CD14-positive monocyte (primary cell): ENCODE measurements around the gene POLDIP2. TPM values are rescaled to one million over a fixed set of nuclear protein-coding genes. Genes with fewer than 3 reads are reported as not detected.

ENCODE experiments used
- DNase-seq, 3 donors: peaks; one replicate each; pipeline ENCODE4 v3.0.0-alpha.2; 2011 to 2022
- H2AFZ ChIP-seq: 2 replicates; pipeline ENCODE4 v1.6.0; 2012; ENCODE audit warnings: mild to moderate bottlenecking, low read depth, low read length, inconsistent platforms; ENCODE audit not compliant: insufficient read depth, poor library complexity, severe bottlenecking
- H3K27ac ChIP-seq, 2 donors: 1 replicate in 1 of 2; 2 replicates in 1 of 2; pipeline ENCODE4 v1.5.1; 2012 to 2013; ENCODE audit warnings: low read length in 2 of 2, control low read depth in 1 of 2, inconsistent platforms in 1 of 2, low read depth in 1 of 2, mild to moderate bottlenecking in 1 of 2
- H3K27me3 ChIP-seq, 2 donors: one replicate each; pipeline versions ENCODE4 v1.6.0 to v1.6.1; 2011 to 2013; ENCODE audit warnings: low read length in 2 of 2; ENCODE audit not compliant: control insufficient read depth in 2 of 2, insufficient read depth in 2 of 2
- H3K36me3 ChIP-seq, 2 donors: replicated peaks in 1 of 2; 1 replicate in 1 of 2; 2 replicates in 1 of 2; pipeline versions ENCODE4 v1.5.1 to v1.6.1; 2012 to 2013; ENCODE audit warnings: low read length in 2 of 2, control low read depth in 1 of 2, inconsistent platforms in 1 of 2, mild to moderate bottlenecking in 1 of 2; ENCODE audit not compliant: insufficient read depth in 2 of 2, control insufficient read depth in 1 of 2
- H3K4me1 ChIP-seq, 2 donors: 1 replicate in 1 of 2; 2 replicates in 1 of 2; pipeline versions ENCODE4 v1.5.1 to v1.6.1; 2012 to 2013; ENCODE audit warnings: low read length in 2 of 2, control low read depth in 1 of 2, inconsistent platforms in 1 of 2, mild to moderate bottlenecking in 1 of 2, moderate library complexity in 1 of 2; ENCODE audit not compliant: insufficient read depth in 2 of 2, control insufficient read depth in 1 of 2
- H3K4me2 ChIP-seq: replicated peaks from 2 replicates; pipeline ENCODE3; 2012; ENCODE audit warnings: low read length, moderate library complexity, mild to moderate bottlenecking; ENCODE audit not compliant: poor library complexity, severe bottlenecking; ENCODE audit errors: extremely low read depth
- H3K4me3 ChIP-seq, 3 experiments: fragments of 200-600 bp in 1 of 3; sonication (generic) in 1 of 3; replicated peaks in 1 of 3; 1 replicate in 2 of 3; 2 replicates in 1 of 3; pipeline ENCODE4 v1.5.1; 2011 to 2013; ENCODE audit warnings: low read length in 3 of 3, mild to moderate bottlenecking in 3 of 3, control low read depth in 2 of 3, low read depth in 2 of 3, inconsistent platforms in 1 of 3, moderate library complexity in 1 of 3
- H3K79me2 ChIP-seq: 2 replicates; pipeline ENCODE4 v1.6.0; 2012; ENCODE audit warnings: mild to moderate bottlenecking, control low read depth, inconsistent platforms, low read length, moderate library complexity; ENCODE audit not compliant: insufficient read depth
- H3K9ac ChIP-seq: 2 replicates; pipeline ENCODE4 v1.6.0; 2017; ENCODE audit warnings: low read length, mild to moderate bottlenecking; ENCODE audit not compliant: insufficient read depth, poor library complexity, severe bottlenecking
- H3K9me3 ChIP-seq, 2 donors: replicated peaks in 1 of 2; 1 replicate in 1 of 2; 2 replicates in 1 of 2; pipeline versions ENCODE4 v1.5.1 to v1.6.1; 2012 to 2013; ENCODE audit warnings: low read length in 2 of 2, control low read depth in 1 of 2; ENCODE audit not compliant: control insufficient read depth in 1 of 2, insufficient read depth in 1 of 2
- H4K20me1 ChIP-seq: 2 replicates; pipeline ENCODE4 v1.6.0; 2012; ENCODE audit warnings: mild to moderate bottlenecking, low read length, control low read depth, moderate library complexity; ENCODE audit not compliant: insufficient read depth
- H3K27ac Mint-ChIP-seq, 7 donors: one replicate each; pipeline ENCODE4 v1.8.0; 2020; ENCODE audit warnings: mild to moderate bottlenecking in 7 of 7, mixed read lengths in 7 of 7, moderate library complexity in 6 of 7, inconsistent platforms in 2 of 7
- H3K27me3 Mint-ChIP-seq, 3 donors: one replicate each; pipeline ENCODE4 v1.8.0; 2021 to 2022; ENCODE audit warnings: low read depth in 3 of 3, mild to moderate bottlenecking in 3 of 3, mixed read lengths in 3 of 3, moderate library complexity in 3 of 3, inconsistent platforms in 1 of 3
- H3K36me3 Mint-ChIP-seq, 2 donors: one replicate each; pipeline ENCODE4 v1.8.0; 2020; ENCODE audit warnings: mixed read lengths in 2 of 2, inconsistent platforms in 1 of 2, mild to moderate bottlenecking in 1 of 2
- H3K4me1 Mint-ChIP-seq: one replicate; pipeline ENCODE4 v1.8.0; 2020; ENCODE audit warnings: mild to moderate bottlenecking, mixed read lengths
- H3K4me3 Mint-ChIP-seq, 2 donors: one replicate each; pipeline ENCODE4 v1.8.0; 2020; ENCODE audit warnings: mild to moderate bottlenecking in 2 of 2, mixed read lengths in 2 of 2, moderate library complexity in 1 of 2
- H3K9me3 Mint-ChIP-seq, 7 donors: one replicate each; pipeline ENCODE4 v1.8.0; 2020 to 2022; ENCODE audit warnings: mixed read lengths in 7 of 7, mild to moderate bottlenecking in 6 of 7, moderate library complexity in 6 of 7, inconsistent platforms in 2 of 7
- CTCF ChIP-seq: fragments of 200-600 bp; IDR thresholded peaks from one replicate; pipeline ENCODE4 v1.8.0; 2022; ENCODE audit warnings: antibody characterized with exemption, mild to moderate bottlenecking
- WGBS: methylation state at CpG from one replicate; pipeline ENCODE4 v1.1.5; 2013; ENCODE audit warnings: missing lambda C conversion rate; ENCODE audit not compliant: insufficient coverage; 5-methylcytosine and 5-hydroxymethylcytosine counted together
- intact Hi-C, 2 donors: fragments of 100-400 bp; cut with micrococcal nuclease; formaldehyde crosslinking; loops; one replicate each; pipeline versions ENCODE4 v1.15.0 to v1.15.1; 2023
- polyA plus RNA-seq, 3 donors: library from polyadenylated mRNA; depleted of rRNA in 1 of 3; unstranded in 2 of 3; stranded (reverse) in 1 of 3; fragments of 300-500 nt in 2 of 3; fragments of >200 nt in 1 of 3; fragmentation: Illumina TruSeq in 2 of 3; gene quantifications; 1 replicate in 2 of 3; 2 replicates in 1 of 3; pipeline ENCODE4 v1.2.3, GENCODE V29; 2012 to 2021

POLDIP2 gene
- polyA plus RNA-seq, 3 donors: 31.5 to 76.9 (median 72.4) TPM

- Histone ChIP-seq H3K79me2 (peaks cover 30% of the 10 kb centered on the region), H4K20me1 (no peaks in the 10 kb centered on the region), H3K27ac (peak overlapping the region in 1 of 2 donors; percentile 64), H3K36me3 (no peaks in the 10 kb centered on the region), H3K4me3 (peak overlapping the region; percentile 52 to 87 (median 75)), H3K27me3 (peaks cover 0 to 5% of the 10 kb centered on the region in 2 donors), H3K4me2 (peak overlapping the region; percentile 99), H2AFZ (peak overlapping the region; percentile 97), H3K9ac (peak overlapping the region; percentile 58), H3K4me1 (peaks cover 29 to 35% of the 10 kb centered on the region in 2 donors), H3K9me3 (no peaks in the 10 kb centered on the region)
- peak overlapping the region; percentile 15 to 82 (median 62) for H3K27ac Mint-ChIP-seq
- intact Hi-C loops: no loop called here
- WGBS: 2% methylated on average over 5 of the region's 7 CpGs
- no peaks in the 10 kb centered on the region for H3K9me3 Mint-ChIP-seq
- peaks cover 9 to 16% (median 15%) of the 10 kb centered on the region in 3 donors for H3K27me3 Mint-ChIP-seq
- H3K36me3 Mint-ChIP-seq: no peaks in the 10 kb centered on the region
- TF ChIP-seq CTCF: no peak
- peak overlapping the region; percentile 93 to 95 for H3K4me3 Mint-ChIP-seq
- no peak for DNase-seq
- peaks cover 27% of the 10 kb centered on the region for H3K4me1 Mint-ChIP-seq
Measured at GRCh38 chr17:28319598-28319935, 37.8 kb downstream of the POLDIP2 start.

- Mint-ChIP-seq H3K36me3 (no peaks in the 10 kb centered on the region), H3K4me3 (peak within 1 kb of the TSS; percentile 93 to 95), H3K27ac (peak within 1 kb of the TSS; percentile 15 to 82 (median 62)), H3K4me1 (peaks cover 21% of the 10 kb centered on the region), H3K9me3 (no peaks in the 10 kb centered on the region), H3K27me3 (peaks cover 9 to 19% (median 17%) of the 10 kb centered on the region in 3 donors)
- intact Hi-C loops: no loop called here
- Histone ChIP-seq H2AFZ (peak within 1 kb of the TSS; percentile 97), H3K9me3 (no peaks in the 10 kb centered on the region), H3K4me1 (peaks cover 23 to 29% of the 10 kb centered on the region in 2 donors), H3K27ac (peak within 1 kb of the TSS; percentile 11 to 64), H4K20me1 (no peaks in the 10 kb centered on the region), H3K27me3 (peaks cover 0 to 5% of the 10 kb centered on the region in 2 donors), H3K79me2 (peaks cover 30% of the 10 kb centered on the region), H3K9ac (peak within 1 kb of the TSS; percentile 58), H3K4me3 (peak within 1 kb of the TSS; percentile 52 to 87 (median 75)), H3K36me3 (no peaks in the 10 kb centered on the region), H3K4me2 (peak within 1 kb of the TSS; percentile 99)
- 0% methylated on average over 62 of the region's 72 CpGs for WGBS
- no peak for TF ChIP-seq CTCF
- peak; percentile 94 to 97 (median 95) for DNase-seq
Measured at GRCh38 chr17:28318759-28319597, 38.3 kb downstream of the POLDIP2 start, which contains the start of gene TMEM97. Gene TMEM97, plus strand, starts transcription at chr17:28319200. Its CDS starts 40 bp downstream, at chr17:28319240.
